Measurements from ENCODE around the gene NCOR1. TPM values are rescaled to one million over a fixed set of nuclear protein-coding genes. Genes with fewer than 3 reads are reported as not detected.
"Not testable (repeated sequence)": the region's sequence is repeated elsewhere in the genome, so short reads cannot be mapped to it uniquely, and the experiment has no call there.

Gene NCOR1
- total RNA-seq, 1 donor from 2014 or later, result 154 TPM

- intact Hi-C loops (cut with micrococcal nuclease), result loop anchor here (1.0 to 10.0 kb wide), 10 partner anchors 70 to 829 kb away; partner anchors contain the start of genes CENPV, MPRIP, TRPV2 and TTC19
These were observed 607 bp upstream of the NCOR1 start for GRCh38 chr17:16215965-16216316.

- intact Hi-C loops (cut with micrococcal nuclease), result loop anchor here (1.0 to 10.0 kb wide), 8 partner anchors 71 to 830 kb away; partner anchors contain the start of genes MPRIP, TRPV2, TTC19 and ZSWIM7
These were observed 397 bp downstream of the NCOR1 start for GRCh38 chr17:16215002-16215272.

- intact Hi-C loops (cut with micrococcal nuclease), result loop anchor here (1.0 to 10.0 kb wide), 9 partner anchors 72 to 830 kb away; partner anchors contain the start of genes MPRIP, TRPV2, TTC19 and ZSWIM7
These were observed 938 bp downstream of the NCOR1 start for GRCh38 chr17:16214190-16215001.

GRCh38 chr17:16212793-16213192 lies 2.5 kb downstream of the NCOR1 start:
- intact Hi-C loops (cut with micrococcal nuclease), result loop anchor here (10.0 kb wide), 2 partner anchors 202 to 832 kb away; partner anchors contain the start of genes MPRIP and TRPV2

GRCh38 chr17:16211590-16211989 lies 3.7 kb downstream of the NCOR1 start:
- intact Hi-C loops (cut with micrococcal nuclease), result loop anchor here (10.0 kb wide), 2 partner anchors 203 to 833 kb away; partner anchors contain the start of genes MPRIP and TRPV2

- intact Hi-C loops (cut with micrococcal nuclease), result not testable (repeated sequence)
These were observed 10.6 kb downstream of the NCOR1 start for GRCh38 chr17:16204763-16205162.

- intact Hi-C loops (cut with micrococcal nuclease), result not testable (repeated sequence)
These were observed 12.5 kb downstream of the NCOR1 start for GRCh38 chr17:16202554-16203500.

- intact Hi-C loops (cut with micrococcal nuclease), result not testable (repeated sequence)
These were observed 13.6 kb downstream of the NCOR1 start for GRCh38 chr17:16201693-16202131.

- intact Hi-C loops (cut with micrococcal nuclease), result no loop called here
These were observed 16.2 kb downstream of the NCOR1 start for GRCh38 chr17:16199093-16199492.

GRCh38 chr17:16197276-16197675 lies 18.1 kb downstream of the NCOR1 start:
- intact Hi-C loops (cut with micrococcal nuclease), result no loop called here

GRCh38 chr17:16194307-16194835 lies 21.0 kb downstream of the NCOR1 start:
- intact Hi-C loops (cut with micrococcal nuclease), result not testable (repeated sequence)

GRCh38 chr17:16191604-16192003 lies 23.7 kb downstream of the NCOR1 start:
- intact Hi-C loops (cut with micrococcal nuclease), result no loop called here

GRCh38 chr17:16190703-16191360 lies 24.5 kb downstream of the NCOR1 start:
- intact Hi-C loops (cut with micrococcal nuclease), result no loop called here

GRCh38 chr17:16189791-16190348 lies 25.5 kb downstream of the NCOR1 start:
- intact Hi-C loops (cut with micrococcal nuclease), result no loop called here

- intact Hi-C loops (cut with micrococcal nuclease), result no loop called here
These were observed 27.7 kb downstream of the NCOR1 start for GRCh38 chr17:16187642-16188041.

- intact Hi-C loops (cut with micrococcal nuclease), result no loop called here
These were observed 33.8 kb downstream of the NCOR1 start for GRCh38 chr17:16181581-16181980.

- intact Hi-C loops (cut with micrococcal nuclease), result no loop called here
These were observed 36.5 kb downstream of the NCOR1 start for GRCh38 chr17:16178836-16179235.

GRCh38 chr17:16171613-16172012 lies 43.7 kb downstream of the NCOR1 start:
- intact Hi-C loops (cut with micrococcal nuclease), result no loop called here

- intact Hi-C loops (cut with micrococcal nuclease), result not testable (repeated sequence)
These were observed 48.6 kb downstream of the NCOR1 start for GRCh38 chr17:16166766-16167165.

- intact Hi-C loops (cut with micrococcal nuclease), result no loop called here
These were observed 56.6 kb downstream of the NCOR1 start for GRCh38 chr17:16158714-16159113.

GRCh38 chr17:16155536-16155935 lies 59.8 kb downstream of the NCOR1 start:
- intact Hi-C loops (cut with micrococcal nuclease), result no loop called here

All from T-helper 1 cell treated with Interleukin-12 subunit alpha and Interleukin-12 subunit beta and Interleukin-4 antibody, amounts not matched to agents 30 ng/mL and 1 ng/mL, for 36 hours (primary cell).